ENCODE measurements around the gene ANKS1A.

DNA sequence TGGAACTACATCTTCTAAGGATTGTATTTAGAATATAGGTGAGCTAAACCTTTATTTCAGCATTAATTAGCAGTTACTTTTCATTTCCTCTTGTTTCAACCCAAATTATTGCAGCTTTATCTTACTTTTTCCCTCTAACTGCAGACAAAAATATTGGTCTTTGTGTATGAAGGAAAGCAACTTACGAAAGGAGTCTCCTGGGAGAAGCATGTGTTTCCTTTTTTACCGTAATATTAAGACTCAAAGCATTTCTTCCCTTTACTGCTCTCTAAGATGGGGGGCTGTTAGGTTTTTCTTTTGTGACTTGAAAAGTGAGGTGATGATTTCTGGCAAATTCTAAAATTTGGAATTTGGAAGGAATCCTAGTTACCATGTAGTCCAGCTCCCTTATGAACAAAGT, 141.0 kb downstream of the ANKS1A start:
- TF ChIP-seq, protein P1, sequence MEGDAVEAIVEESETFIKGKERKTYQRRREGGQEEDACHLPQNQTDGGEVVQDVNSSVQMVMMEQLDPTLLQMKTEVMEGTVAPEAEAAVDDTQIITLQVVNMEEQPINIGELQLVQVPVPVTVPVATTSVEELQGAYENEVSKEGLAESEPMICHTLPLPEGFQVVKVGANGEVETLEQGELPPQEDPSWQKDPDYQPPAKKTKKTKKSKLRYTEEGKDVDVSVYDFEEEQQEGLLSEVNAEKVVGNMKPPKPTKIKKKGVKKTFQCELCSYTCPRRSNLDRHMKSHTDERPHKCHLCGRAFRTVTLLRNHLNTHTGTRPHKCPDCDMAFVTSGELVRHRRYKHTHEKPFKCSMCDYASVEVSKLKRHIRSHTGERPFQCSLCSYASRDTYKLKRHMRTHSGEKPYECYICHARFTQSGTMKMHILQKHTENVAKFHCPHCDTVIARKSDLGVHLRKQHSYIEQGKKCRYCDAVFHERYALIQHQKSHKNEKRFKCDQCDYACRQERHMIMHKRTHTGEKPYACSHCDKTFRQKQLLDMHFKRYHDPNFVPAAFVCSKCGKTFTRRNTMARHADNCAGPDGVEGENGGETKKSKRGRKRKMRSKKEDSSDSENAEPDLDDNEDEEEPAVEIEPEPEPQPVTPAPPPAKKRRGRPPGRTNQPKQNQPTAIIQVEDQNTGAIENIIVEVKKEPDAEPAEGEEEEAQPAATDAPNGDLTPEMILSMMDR (IDR thresholded peaks at IDR 0.05; ENCODE audit: poor library complexity), result no peak
- TF ChIP-seq EZH2 (IDR thresholded peaks at IDR 0.05; ENCODE audit: borderline replicate concordance) (no peak), EZH2phosphoT487 (IDR thresholded peaks at IDR 0.05; ENCODE audit: low read depth, severe bottlenecking, unreplicated experiment) (no peak)

Measured in hepatocyte (in vitro differentiated cells).